Activated CD8-positive, alpha-beta memory T cell treated with anti-CD3 and anti-CD28 coated beads, Interleukin-2, amount 50 U/mL, for 48 hours (primary cell): ENCODE measurements around the gene PER2.
"Not testable (repeated sequence)": the region's sequence is repeated elsewhere in the genome, so short reads cannot be mapped to it uniquely, and the experiment has no call there.

Source experiments
- DNase-seq: peaks from one replicate; pipeline ENCODE4 v3.0.0-alpha.2; 2020

PER2 gene

DNA sequence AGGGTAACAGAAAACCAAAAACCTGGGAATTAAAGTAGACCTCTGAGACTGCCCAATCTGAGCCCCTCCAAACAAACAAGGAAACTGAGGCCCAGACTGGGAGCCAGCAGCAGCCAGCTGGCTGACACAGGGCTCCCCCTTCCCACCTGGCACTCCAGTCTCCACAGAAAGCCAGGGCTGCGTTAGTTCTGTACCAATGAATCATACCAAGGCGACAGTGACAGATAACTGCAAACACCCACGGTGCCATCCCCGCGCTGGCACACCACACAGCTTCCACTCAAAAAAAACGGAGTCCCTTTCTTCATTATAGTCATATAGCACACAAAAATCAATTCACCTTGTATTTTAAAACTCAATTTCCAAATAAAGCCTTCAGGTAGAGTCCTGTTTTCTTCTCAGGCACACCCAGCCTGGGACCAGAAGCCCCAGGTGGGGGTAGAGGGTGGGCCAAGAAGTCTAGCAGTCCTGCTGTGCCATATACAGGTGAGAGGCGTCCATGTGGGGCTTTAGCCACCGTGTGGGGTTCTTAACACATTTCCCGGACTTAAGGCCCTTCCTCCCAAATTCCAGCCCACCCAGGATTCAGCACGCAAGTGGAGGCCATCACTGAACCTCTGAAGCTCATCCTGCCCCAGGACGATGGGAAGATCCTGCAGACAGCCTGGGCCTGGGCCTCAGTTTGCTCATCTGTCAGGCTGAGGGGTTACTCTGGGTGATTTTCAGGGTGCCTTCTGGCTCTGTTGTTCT, 1.2 kb downstream of the PER2 start:
- DNase-seq: peak; percentile 65

DNA sequence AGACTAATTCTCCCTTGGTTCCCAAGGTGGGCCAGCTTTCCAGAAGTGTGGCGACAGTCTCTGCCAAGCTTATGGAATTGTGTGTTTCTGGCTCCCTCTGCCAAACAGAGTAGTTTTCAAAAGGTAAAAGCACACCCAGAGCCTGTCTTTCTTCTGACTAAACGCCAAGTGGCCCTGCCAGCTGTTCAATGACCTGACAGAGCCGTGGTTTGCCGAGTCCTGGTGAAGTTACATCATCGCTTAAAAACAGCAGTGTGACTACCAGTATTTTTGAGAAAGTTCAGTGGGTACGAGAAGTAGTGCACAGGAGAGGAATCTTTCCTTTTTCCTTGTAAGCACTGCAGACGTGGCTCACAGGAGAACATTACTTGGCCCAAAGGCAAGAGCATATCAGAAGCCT, 1.9 kb downstream of the PER2 start:
- no peak for DNase-seq

GRCh38 chr2:238286095-238286494, 2.3 kb downstream of the PER2 start:
- no peak for DNase-seq

DNA sequence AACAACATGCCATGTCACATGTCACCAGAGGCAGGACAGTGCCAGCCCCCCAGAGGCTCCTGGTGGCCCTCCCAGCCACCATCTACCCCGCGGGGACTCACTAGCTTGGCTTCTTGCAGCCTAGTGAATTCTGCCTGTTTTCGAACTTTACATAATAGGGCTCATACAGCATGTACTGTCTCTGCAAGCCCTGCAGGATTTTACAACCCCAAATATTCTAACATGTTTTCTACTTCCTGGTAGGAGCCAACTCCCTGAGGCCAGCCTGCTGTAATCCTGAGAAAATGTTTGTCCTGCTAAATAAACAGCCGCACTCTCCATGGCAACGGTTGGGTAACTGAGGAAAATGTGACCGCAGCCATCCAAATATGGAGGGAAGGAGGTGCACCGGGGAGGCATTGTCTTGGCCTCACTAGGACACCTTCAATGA, 2.7 kb downstream of the PER2 start:
- no peak for DNase-seq

- no peak for DNase-seq
These were observed 3.5 kb downstream of the PER2 start for GRCh38 chr2:238284802-238285515.

- no peak for DNase-seq
These were observed 5.3 kb downstream of the PER2 start for GRCh38 chr2:238282861-238283738.

GRCh38 chr2:238281826-238282480, 6.5 kb downstream of the PER2 start:
- no peak for DNase-seq

DNA sequence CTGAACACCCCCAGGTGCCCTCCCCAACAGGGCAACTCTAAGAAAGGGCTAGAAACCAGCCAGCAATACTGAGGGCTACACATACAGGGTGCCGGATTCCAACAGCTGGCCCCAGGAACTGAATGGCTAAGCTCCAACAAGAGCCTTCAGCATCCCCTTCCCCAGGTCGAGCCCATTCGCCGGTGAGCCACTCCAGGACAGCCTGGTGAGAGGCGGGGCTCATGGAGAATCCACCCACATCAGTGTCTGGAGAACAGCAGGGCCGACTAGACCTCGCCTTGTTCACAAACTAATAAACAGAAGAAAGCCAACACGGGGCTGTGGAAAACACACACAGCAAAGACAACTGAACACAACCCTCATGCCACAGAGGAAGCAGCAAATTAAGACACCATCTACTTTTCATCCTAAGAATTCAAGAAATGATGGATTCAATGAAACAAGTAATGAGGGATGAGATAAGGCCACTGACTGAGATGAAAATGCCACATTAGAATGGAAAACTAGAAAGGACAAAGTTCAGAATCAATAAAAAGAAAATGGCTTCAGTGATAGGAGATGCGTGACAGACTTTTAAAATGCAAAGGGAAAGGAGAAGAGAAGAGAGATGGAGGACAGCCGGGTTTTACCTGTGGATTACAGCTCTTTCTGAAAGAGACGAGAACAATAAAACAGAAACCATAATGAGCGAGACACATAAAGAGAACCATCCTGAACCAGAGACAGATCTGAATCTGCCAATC, 8.2 kb downstream of the PER2 start:
- DNase-seq: no peak

- DNase-seq: no peak
These were observed 9.1 kb downstream of the PER2 start for GRCh38 chr2:238279324-238279682.

DNA sequence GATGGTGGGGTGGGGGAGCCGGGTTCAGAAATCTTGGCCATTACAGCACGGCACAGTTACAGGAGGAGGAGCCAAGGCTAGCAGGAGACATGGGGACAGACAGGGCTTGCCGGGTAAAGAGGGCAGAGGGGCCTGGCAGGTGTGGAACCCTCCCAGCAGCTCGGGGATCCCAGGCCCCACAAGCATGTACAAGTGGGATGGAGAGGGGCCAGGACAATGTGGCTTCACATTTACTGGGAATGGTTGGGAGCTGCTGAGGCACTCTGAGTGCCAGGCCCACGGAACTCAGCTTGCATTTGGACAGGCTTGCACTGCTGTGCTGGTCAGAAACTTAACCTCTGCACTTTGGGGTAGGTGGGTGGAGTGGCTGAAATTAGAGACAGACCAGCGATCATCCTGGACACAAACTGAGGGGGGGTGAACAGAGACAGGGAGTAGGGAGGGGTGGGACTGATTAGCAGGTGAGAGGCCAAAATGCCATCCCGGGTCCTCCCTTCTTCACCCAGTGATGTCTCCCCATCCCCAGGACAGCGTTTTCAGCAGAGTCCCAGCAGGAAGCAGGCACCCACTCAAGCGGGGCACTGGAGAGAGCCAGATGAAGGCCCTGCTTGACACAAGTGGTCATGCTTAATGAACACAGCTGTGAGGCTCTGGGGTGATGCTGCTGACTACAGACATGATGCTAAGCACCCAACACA, 9.6 kb downstream of the PER2 start:
- no peak for DNase-seq

DNA sequence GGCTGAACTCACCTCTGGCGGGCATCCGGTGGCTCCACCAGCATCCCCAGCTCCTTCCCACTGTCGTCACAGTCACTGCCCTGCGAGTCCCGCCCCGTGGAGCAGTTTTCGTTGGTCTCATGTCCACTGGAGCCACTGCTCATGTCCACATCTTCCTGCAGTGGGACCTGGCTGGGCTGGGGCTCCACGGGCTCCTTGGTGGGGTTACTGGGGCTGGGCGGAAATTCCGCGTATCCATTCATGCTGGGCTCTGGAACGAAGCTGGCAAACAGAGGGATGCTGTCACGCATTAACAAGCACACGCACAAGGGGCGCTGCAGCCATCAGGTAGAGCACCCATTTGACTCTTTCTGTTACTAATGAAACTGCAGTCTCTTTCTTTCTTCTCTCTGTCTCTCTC, 10.7 kb downstream of the PER2 start:
- no peak for DNase-seq

- DNase-seq: no peak
These were observed 14.1 kb downstream of the PER2 start for GRCh38 chr2:238274152-238274865.

GRCh38 chr2:238273433-238273832, 15.0 kb downstream of the PER2 start:
- DNase-seq: not testable (repeated sequence)

DNA sequence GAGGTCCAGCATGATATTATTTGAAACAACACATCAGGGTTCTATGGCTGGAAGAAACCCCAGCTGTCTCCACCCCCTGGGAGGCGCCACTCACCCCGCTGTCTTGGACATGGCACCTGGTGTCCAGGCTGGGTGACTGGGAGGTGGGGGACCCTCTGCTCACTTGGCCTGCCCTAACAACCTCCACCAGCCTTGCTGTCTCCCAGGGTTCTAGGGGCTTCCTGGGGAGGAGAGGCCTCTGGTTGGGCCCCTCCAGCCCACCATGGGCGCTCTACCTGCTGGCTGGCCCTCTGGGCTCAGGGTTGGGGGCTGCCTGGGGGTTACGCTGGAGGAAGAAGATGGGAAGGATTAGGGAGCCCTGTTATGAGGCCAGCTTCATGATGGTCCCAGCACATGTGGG, 16.3 kb downstream of the PER2 start:
- no peak for DNase-seq

GRCh38 chr2:238271686-238272085, 16.7 kb downstream of the PER2 start:
- DNase-seq: not testable (repeated sequence)

- DNase-seq: no peak
These were observed 17.3 kb downstream of the PER2 start for GRCh38 chr2:238271061-238271554.

DNA sequence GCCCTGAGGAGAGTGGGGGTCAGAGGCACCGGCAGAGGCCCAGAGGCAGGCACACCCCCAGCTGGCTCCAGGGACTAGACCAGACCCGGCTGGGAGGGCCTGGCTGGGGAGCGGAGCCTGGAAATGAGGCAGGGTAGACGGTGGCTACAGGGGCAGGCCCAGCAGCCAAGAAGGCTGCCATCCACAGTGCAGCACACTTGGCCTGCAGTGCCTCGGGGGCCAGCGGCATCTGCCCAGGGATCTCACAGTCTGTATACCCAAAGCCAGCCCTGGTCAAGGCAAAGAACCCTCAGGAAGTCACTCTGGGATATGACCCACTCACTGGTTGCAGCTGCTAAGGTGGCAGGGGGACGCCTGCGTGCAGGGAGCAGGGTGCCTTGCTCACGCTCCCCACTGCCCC, 17.8 kb downstream of the PER2 start:
- no peak for DNase-seq

- no peak for DNase-seq
These were observed 18.7 kb downstream of the PER2 start for GRCh38 chr2:238269741-238270140.

DNA sequence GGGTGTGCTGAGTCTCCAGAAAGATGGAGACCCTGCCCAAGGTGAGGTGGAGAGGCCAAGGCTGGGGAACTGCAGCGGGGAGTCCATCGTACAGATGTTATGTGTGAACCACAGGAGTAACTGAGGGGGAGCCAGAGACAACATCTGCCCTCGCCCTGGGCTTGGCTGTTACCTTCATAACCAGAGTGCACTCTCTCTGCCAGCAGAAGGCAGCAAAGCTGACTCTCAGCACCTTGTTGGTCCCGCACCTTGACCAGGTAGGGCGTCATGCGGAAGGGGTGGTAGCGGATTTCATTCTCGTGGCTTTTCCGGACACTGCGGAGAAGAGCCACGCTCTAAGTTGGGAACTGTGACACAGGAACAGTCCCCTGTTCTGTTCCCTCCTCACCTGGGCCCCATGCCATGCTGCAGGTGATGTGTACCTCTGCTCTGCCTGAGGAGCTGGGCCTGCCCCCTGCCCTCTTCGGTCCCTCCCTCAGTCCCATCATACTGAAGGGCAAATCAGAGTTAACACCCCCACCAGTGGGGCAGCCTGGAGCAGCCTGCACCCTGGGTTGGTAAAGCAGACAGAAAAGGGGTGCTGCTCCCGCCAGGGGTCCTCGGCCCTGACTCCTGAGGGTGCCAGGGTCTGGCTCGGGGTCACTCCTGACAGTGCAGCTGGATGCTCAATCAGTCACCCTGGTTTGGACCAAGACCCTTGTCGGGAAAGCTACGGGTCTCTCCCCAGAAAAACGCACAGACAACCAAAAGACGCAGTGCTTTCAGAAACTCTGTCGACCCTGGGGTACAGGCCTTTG, 20.3 kb downstream of the PER2 start:
- no peak for DNase-seq

GRCh38 chr2:238267341-238267710, 21.1 kb downstream of the PER2 start:
- no peak for DNase-seq
